Subcutaneous adipose tissue (tissue), 4 donors: Measurements from ENCODE around the gene STK33. TPM values are rescaled to one million over a fixed set of nuclear protein-coding genes. Genes with fewer than 3 reads are reported as not detected.

Experiments used
- total RNA-seq, 4 donors: library from RNA; depleted of rRNA; stranded (reverse); fragments of >200 nt; gene quantifications; one replicate each; pipeline ENCODE4 v1.1.0, GENCODE V29; 2016
- TF ChIP-seq, protein P1 (sequence below): fragments of 450-650 bp; IDR thresholded peaks from one replicate; pipeline ENCODE4 v1.5.1; 2016; ENCODE audit warnings: low read depth, mild to moderate bottlenecking, control low read depth, antibody characterized with exemption, moderate library complexity

Gene STK33
- total RNA-seq, 4 donors from 2014 or later = 0.33 to 3.1 (median 0.62) TPM

DNA sequence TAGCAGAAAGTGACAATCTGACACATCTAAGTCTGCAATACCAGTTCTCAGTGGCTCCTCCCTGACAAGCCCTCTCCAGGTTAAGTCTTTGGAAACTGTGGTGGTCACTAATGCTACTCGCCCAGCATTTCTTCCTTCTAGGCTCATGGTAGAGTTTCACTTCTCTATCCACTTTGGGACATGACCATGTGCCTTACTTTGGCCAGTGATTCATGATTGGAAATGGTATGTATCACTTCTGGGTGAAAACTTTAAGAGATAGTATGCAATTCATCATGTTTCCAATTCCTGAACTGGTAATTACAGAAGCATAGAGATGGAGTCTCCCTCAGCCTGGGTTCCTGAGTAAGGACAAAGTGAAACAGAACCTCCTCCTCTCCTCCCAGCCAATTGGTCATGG is 178.8 kb downstream of the STK33 start:
- TF ChIP-seq, protein P1, sequence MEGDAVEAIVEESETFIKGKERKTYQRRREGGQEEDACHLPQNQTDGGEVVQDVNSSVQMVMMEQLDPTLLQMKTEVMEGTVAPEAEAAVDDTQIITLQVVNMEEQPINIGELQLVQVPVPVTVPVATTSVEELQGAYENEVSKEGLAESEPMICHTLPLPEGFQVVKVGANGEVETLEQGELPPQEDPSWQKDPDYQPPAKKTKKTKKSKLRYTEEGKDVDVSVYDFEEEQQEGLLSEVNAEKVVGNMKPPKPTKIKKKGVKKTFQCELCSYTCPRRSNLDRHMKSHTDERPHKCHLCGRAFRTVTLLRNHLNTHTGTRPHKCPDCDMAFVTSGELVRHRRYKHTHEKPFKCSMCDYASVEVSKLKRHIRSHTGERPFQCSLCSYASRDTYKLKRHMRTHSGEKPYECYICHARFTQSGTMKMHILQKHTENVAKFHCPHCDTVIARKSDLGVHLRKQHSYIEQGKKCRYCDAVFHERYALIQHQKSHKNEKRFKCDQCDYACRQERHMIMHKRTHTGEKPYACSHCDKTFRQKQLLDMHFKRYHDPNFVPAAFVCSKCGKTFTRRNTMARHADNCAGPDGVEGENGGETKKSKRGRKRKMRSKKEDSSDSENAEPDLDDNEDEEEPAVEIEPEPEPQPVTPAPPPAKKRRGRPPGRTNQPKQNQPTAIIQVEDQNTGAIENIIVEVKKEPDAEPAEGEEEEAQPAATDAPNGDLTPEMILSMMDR = no peak

DNA sequence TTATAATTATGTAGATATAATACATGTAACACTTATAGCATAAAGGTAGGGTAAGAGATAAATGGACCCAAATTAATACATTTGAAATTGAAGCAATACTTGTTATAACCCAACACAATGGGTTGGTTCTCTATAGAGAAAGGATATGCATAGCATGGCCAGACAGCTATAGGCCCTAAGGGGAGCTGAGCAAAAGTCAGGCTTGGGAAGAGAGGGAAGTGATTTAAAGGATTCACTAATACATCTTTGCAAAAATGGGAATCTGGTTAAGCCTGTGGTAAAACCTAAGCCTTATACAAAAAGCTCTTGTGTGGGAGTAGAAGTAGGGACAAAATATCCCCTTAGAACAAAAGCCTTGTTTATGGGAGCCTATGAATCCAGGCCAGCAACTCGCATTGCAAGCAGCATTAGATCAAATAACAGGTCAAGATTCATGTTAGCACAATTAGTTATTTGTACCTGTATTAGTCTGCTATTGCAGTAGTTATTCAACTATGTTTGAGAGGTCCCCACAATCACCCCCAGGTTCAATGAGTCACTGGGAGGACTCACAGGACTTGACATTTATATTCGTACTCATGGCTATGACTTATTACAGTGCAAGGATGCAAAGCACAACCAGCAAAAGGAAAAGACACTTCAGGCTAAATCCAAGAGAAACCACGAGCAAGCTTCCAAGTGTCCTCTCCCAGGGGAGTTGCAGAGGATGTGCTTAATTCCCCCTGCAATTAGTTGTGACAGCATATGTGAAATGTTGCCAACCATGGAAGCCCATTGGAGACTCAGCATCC is 185.7 kb downstream of the STK33 start:
- TF ChIP-seq, protein P1 = no peak

DNA sequence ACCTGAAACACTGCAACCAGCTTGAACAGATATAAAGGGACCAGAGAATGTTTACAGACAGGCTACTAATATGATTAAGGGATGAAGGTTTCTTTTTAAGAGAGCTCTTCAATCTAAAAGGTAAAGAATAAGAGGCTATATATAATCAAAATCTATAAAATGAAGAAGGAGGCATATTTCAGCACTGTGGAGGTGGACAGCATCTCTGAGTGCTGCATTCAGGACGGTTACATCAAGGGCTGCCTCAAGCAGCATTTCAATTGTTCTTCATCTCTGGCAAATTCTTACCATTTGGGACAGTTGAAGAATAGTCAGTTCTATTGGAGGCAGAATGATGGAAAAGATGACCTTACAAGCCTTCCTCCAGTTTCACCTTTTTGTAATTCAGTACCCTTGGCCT is 190.7 kb downstream of the STK33 start:
- TF ChIP-seq, protein P1 = no peak

DNA sequence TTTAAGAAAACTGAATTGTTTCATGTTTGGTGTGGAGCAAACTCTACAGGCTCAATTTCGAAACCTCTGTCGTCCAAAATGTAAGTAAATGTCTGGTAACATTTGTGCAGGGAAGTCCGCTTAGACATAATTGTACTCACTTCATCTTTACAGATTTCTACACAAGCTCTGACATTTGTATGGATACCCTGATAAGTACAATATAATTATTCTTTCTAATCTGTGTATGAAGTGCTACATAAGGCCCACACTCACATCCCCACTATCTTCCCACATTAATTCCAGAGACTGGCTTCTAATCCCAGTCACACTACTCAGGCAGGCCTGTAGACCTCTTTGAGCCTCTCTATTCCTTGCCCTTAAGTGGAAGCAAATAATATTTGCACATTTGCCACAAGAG is 201.1 kb downstream of the STK33 start:
- TF ChIP-seq, protein P1 = no peak

DNA sequence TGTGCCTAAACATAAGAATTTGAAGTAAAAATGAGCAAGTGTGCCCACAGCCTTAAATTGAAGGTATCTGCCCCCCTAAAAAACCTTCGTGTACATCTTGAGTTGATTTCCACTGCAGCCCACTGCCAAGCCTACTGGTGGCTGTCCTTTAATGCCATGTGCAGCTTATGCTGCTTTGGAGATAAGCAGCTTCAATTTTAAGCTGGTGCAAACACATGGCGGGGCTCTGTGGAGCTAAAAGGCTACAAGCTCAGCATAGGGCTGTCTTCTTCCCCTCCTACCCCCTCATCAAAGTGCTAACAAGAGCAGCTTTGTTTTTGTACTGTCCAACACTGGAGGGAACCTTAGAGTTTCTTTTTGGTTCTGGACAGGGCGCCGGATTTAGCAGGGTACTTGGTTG is 201.9 kb downstream of the STK33 start:
- TF ChIP-seq, protein P1 = no peak

DNA sequence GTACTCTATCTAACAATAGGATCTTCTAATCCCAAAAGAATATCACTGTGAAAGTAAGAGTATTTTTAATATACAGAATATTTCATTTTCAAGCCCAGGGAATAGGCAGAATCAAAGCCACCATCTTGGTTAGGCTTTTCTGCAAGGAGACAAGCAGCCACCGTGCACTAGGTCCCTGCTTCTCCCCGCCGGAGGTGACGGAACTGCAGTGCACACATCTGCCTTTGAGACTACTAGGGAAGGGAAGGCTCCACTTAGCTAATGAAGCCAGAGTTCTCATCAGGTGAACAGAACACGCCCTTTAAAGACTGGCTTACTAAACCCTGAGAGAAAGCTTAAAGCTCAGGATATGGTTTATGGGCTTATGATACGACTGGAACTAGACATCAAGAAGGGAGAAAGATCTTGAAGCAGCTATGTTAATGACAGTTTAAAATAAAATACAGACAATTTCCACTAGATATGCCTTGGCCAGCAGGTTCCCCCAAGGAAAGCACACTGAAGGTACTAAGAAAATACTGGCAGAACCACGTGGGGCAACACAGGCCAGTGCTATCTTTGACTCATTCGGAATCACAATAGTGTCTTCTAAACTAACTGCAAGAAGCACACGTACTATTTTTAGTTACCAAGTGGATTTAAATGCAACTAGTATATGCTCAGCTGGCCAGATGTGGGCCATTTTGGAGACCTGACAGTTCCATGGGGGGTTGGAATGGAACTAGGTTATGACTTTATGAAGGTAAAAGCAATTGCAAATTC is 203.0 kb downstream of the STK33 start:
- TF ChIP-seq, protein P1 = no peak
